Upper lobe of right lung (tissue), 1 donor: ENCODE results near the gene MATK. TPM values are rescaled to one million over a fixed set of nuclear protein-coding genes. Genes with fewer than 3 reads are reported as not detected.
A peak's percentile ranks its signal among the peaks of the same experiment; 100 is the strongest.

Experiments used
- ATAC-seq: fragments of 200-7000 bp; cut with Tn5 transposase; one replicate; pipeline ENCODE4 v1.9.1; 2020; ENCODE audit warnings: mild to moderate bottlenecking, moderate library complexity
- DNase-seq: peaks from one replicate; pipeline ENCODE4 v3.0.0-alpha.2; 2020
- H3K27ac ChIP-seq: fragments of 200-600 bp; one replicate; pipeline ENCODE4 v1.8.0; 2022
- H3K27me3 ChIP-seq: fragments of 200-600 bp; one replicate; pipeline ENCODE4 v1.8.0; 2022; ENCODE audit warnings: mild to moderate bottlenecking
- H3K36me3 ChIP-seq: fragments of 200-600 bp; one replicate; pipeline ENCODE4 v1.8.0; 2022
- H3K4me1 ChIP-seq: fragments of 200-600 bp; one replicate; pipeline ENCODE4 v1.8.0; 2022
- H3K4me3 ChIP-seq: fragments of 200-600 bp; one replicate; pipeline ENCODE4 v1.8.0; 2022; ENCODE audit warnings: mild to moderate bottlenecking
- H3K9me3 ChIP-seq: fragments of 200-600 bp; one replicate; pipeline ENCODE4 v1.8.0; 2022
- CTCF ChIP-seq: fragments of 200-600 bp; IDR thresholded peaks from one replicate; pipeline ENCODE4 v1.8.0; 2022; ENCODE audit warnings: antibody characterized with exemption
- intact Hi-C: fragments of 100-400 bp; cut with DNase I; formaldehyde crosslinking; loops from one replicate; pipeline ENCODE4 v1.11.0; 2022
- total RNA-seq: library from RNA; stranded (reverse); fragmentation: NEBNext Ultra II Directional; extraction: Animal tissue kit (Norgen Biotek cat#: 25700); gene quantifications from one replicate; pipeline ENCODE4 v1.2.1, GENCODE V29; 2021
- donor health status: DM: no; HTN: yes; CAD: no; lungs with severe emphysema.

MATK gene
- total RNA-seq, 1 donor from 2014 or later, result 22.6 TPM

GRCh38 chr19:3814648-3815047 is 28.5 kb upstream of the MATK start:
- Histone ChIP-seq H3K27me3 (no peaks in the 10 kb centered on the region), H3K27ac (peak overlapping the region; percentile 72), H3K4me3 (no peak overlapping the region), H3K9me3 (no peaks in the 10 kb centered on the region), H3K36me3 (no peaks in the 10 kb centered on the region), H3K4me1 (peaks cover 17% of the 10 kb centered on the region)
- ATAC-seq (no peak), DNase-seq (no peak)
- TF ChIP-seq CTCF, result no peak
- intact Hi-C loops, result no loop called here

DNA sequence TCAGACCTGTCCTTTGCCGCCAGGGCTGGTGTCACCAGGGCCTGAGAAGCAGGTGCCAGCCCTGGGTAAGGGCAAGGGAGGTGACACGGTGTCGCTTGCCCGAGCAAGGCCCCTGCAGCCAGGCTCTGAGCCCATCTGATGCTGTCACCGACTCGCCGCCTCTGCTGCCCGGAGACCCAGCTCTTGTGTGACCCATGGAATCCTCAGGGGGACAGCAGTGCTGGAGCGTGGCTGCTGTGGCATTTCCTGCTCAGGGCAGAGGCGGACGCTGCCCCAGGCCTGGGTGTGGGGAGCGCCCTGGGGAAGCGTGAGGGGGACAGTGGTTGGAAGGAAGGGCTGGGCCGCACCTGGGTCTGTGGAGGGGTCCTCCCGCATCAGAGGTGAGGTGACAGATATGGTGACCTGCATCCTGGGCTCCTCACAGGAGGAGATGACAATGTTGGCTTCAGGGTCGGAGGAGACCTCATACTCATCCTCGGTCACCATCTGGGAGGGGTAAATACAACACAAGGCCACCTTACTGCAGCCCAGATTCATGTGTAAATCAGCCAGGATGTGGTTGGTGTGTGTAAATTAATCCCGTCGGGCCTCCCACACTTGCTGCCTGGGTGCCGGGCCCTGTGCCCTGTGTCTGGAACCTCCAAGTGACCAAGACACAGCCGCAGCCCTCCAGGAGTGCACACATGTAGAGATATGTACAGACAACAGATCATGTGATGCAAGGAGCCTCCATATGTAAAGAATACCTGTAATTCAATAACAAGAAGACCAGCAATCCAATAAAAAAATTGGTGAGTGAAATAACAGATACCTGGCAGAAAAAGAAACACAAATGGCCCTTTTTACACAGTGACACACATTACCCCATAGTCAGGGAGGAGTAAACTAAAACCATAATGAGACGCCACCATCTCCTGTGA is 27.6 kb upstream of the MATK start:
- H3K4me1 ChIP-seq, result peaks cover 17% of the 10 kb centered on the region
- no peak for ATAC-seq
- no peak for DNase-seq
- intact Hi-C loops, result no loop called here
- no peaks in the 10 kb centered on the region for H3K27me3 ChIP-seq
- no peaks in the 10 kb centered on the region for H3K36me3 ChIP-seq
- H3K27ac ChIP-seq, result peak overlapping the region; percentile 72
- no peak for TF ChIP-seq CTCF
- no peak overlapping the region for H3K4me3 ChIP-seq
- H3K9me3 ChIP-seq, result no peaks in the 10 kb centered on the region

DNA sequence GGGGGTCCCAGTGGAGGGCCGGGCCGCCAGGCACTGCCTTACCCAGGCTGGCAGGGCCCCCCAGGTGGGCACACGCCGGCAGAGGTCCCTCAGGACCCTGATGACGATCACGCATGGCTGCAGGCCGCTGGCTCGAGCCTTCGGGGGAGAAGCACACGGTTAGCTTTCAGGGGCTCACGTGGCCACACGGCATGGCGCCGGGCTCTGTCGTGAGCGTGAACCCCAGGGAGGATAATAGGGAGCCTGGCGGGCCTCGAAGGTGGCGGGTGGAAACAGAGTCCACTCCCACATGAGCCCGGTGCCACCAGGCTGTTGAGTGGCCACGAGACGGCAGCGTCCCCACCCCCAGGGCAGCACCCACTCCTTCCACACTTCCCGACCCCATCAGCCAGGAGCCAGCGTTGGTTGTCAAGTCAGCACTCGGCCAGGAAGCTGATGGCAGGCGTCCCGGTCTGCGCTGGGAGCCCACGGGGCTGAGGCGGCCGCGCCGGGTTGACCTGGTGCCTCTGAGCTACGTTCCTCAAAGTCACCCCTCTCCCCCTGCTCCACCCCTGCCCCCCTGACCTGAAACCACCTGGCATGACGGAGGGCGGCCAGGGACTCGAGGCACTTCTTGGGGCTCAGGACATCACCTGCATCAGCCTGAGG is 24.7 kb upstream of the MATK start:
- DNase-seq (no peak), ATAC-seq (no peak)

DNA sequence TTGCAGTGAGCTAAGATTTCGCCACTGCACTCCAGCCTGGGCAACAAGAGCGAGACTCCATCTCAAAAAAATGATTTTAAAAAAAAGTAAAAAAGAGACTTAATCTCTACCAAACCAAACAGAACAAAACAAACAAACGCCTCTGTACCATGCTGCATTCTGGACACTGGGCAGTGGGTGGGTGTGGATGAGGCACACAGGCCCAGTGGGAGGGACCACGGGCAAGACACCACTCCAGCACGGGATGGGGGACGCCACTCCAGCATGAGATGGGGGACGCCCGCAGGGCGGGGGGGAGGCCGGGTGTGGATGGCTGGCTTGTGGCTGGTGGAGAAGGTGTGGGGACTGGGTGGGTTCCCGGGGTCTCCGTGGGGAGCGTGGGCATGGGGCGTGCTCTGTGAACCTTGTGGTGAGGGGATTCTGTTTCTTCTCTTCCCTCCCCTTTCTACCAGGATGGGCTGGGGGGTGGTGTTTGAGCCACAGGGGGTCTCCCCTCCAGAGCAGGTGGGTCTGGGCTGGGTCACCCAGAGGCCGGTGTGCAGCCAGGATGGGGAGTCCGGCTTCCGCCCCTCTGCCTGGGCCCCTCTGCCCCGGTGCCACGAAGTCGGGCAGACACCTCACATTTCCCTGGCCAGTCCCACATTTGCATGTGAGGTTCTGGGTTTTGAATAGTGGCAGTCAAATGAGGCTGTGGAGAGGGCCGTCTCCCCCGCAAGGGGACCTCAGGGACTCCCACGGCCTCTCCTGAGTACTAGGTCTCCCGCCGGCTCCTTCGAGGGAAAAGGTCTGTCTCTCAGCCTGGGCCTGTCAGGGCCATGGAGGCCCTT is 23.9 kb upstream of the MATK start:
- peak overlapping the region; percentile 11 for H3K27ac ChIP-seq
- no peak for TF ChIP-seq CTCF
- ATAC-seq (no peak), DNase-seq (no peak)
- intact Hi-C loops, result no loop called here
- H3K27me3 ChIP-seq, result no peaks in the 10 kb centered on the region
- no peaks in the 10 kb centered on the region for H3K36me3 ChIP-seq
- no peaks in the 10 kb centered on the region for H3K9me3 ChIP-seq
- no peak overlapping the region for H3K4me3 ChIP-seq
- peaks cover 17% of the 10 kb centered on the region for H3K4me1 ChIP-seq

More for the DNA sequence above, 24.7 kb upstream of the MATK start:
- H3K9me3 ChIP-seq, result no peaks in the 10 kb centered on the region
- H3K27ac ChIP-seq, result peak overlapping the region; percentile 72
- no peak overlapping the region for H3K4me3 ChIP-seq
- H3K36me3 ChIP-seq, result no peaks in the 10 kb centered on the region
- no peak for TF ChIP-seq CTCF
- peaks cover 17% of the 10 kb centered on the region for H3K4me1 ChIP-seq
- H3K27me3 ChIP-seq, result no peaks in the 10 kb centered on the region
- intact Hi-C loops, result no loop called here

- TF ChIP-seq CTCF, result no peak
- H3K4me3 ChIP-seq, result no peak overlapping the region
- intact Hi-C loops, result no loop called here
- H3K9me3 ChIP-seq, result no peaks in the 10 kb centered on the region
- H3K27me3 ChIP-seq, result peaks cover 6% of the 10 kb centered on the region
- no peaks in the 10 kb centered on the region for H3K36me3 ChIP-seq
- ATAC-seq, result peak; percentile 22
- H3K27ac ChIP-seq, result peak overlapping the region; percentile 63
- DNase-seq, result no peak
- H3K4me1 ChIP-seq, result peaks cover 15% of the 10 kb centered on the region
Measured at GRCh38 chr19:3808420-3809143, 22.4 kb upstream of the MATK start.
